Skin epidermis (tissue), 12 donors: ENCODE measurements around the gene OLFM4.
A peak's percentile ranks its signal among the peaks of the same experiment; 100 is the strongest.

ENCODE experiments used
- H3K27ac ChIP-seq, 21 experiments: fragments of 200-600 bp; sonication (generic) in 11 of 21; one replicate each; pipeline ENCODE4 v1.5.0; 2020; ENCODE audit warnings: mild to moderate bottlenecking in 3 of 21, inconsistent platforms in 2 of 21, moderate library complexity in 2 of 21
- H3K4me3 ChIP-seq, 7 experiments: fragments of 200-600 bp; sonication (generic) in 2 of 7; one replicate each; pipeline ENCODE4 v1.5.0; 2020; ENCODE audit warnings: inconsistent platforms in 2 of 7, mild to moderate bottlenecking in 2 of 7, moderate library complexity in 1 of 7

OLFM4 gene

GRCh38 chr13:53028637-53029203 is at the start of gene OLFM4:
TSS of gene OLFM4 (plus strand) at chr13:53028813. CDS start at chr13:53028837, 24 bp downstream.
- H3K27ac ChIP-seq, result no peak within 1 kb of the TSS
- no peak within 1 kb of the TSS for H3K4me3 ChIP-seq

- Histone ChIP-seq H3K27ac (no peak overlapping the region), H3K4me3 (no peak overlapping the region)
Observed at GRCh38 chr13:52978989-52979388, 49.6 kb upstream of the OLFM4 start.

- H3K27ac ChIP-seq, result no peak overlapping the region
- H3K4me3 ChIP-seq, result no peak overlapping the region
Observed at GRCh38 chr13:52980695-52981094, 47.9 kb upstream of the OLFM4 start.

GRCh38 chr13:52983836-52984235 is 44.8 kb upstream of the OLFM4 start:
- Histone ChIP-seq H3K27ac (no peak overlapping the region), H3K4me3 (no peak overlapping the region)

- H3K27ac ChIP-seq, result no peak overlapping the region
- no peak overlapping the region for H3K4me3 ChIP-seq
Observed at GRCh38 chr13:52984881-52985363, 43.7 kb upstream of the OLFM4 start.

GRCh38 chr13:52991344-52992020 is 37.1 kb upstream of the OLFM4 start:
- Histone ChIP-seq H3K4me3 (no peak overlapping the region), H3K27ac (no peak overlapping the region)

- Histone ChIP-seq H3K4me3 (no peak overlapping the region), H3K27ac (no peak overlapping the region)
Observed at GRCh38 chr13:52992110-52992509, 36.5 kb upstream of the OLFM4 start.

GRCh38 chr13:52994051-52994450 is 34.6 kb upstream of the OLFM4 start:
- Histone ChIP-seq H3K27ac (no peak overlapping the region), H3K4me3 (no peak overlapping the region)

GRCh38 chr13:52994865-52995264 is 33.7 kb upstream of the OLFM4 start:
- Histone ChIP-seq H3K27ac (no peak overlapping the region), H3K4me3 (no peak overlapping the region)

GRCh38 chr13:52995946-52996345 is 32.7 kb upstream of the OLFM4 start:
- H3K4me3 ChIP-seq, result no peak overlapping the region
- H3K27ac ChIP-seq, result no peak overlapping the region

GRCh38 chr13:52997951-52998876 is 30.4 kb upstream of the OLFM4 start:
- H3K27ac ChIP-seq, result no peak overlapping the region
- no peak overlapping the region for H3K4me3 ChIP-seq

- Histone ChIP-seq H3K4me3 (no peak overlapping the region), H3K27ac (peak overlapping the region in 1 of 21 experiments; percentile 31)
Observed at GRCh38 chr13:52999093-52999696, 29.4 kb upstream of the OLFM4 start.

GRCh38 chr13:53001444-53002225 is 27.0 kb upstream of the OLFM4 start:
- Histone ChIP-seq H3K27ac (no peak overlapping the region), H3K4me3 (no peak overlapping the region)

GRCh38 chr13:53004573-53004972 is 24.0 kb upstream of the OLFM4 start:
- H3K4me3 ChIP-seq, result no peak overlapping the region

GRCh38 chr13:53005626-53006025 is 23.0 kb upstream of the OLFM4 start:
- Histone ChIP-seq H3K4me3 (no peak overlapping the region), H3K27ac (no peak overlapping the region)

More at GRCh38 chr13:53004573-53004972, 24.0 kb upstream of the OLFM4 start:
- no peak overlapping the region for H3K27ac ChIP-seq

- Histone ChIP-seq H3K27ac (no peak overlapping the region), H3K4me3 (no peak overlapping the region)
Observed at GRCh38 chr13:53007872-53008271, 20.7 kb upstream of the OLFM4 start.

GRCh38 chr13:53010374-53011105 is 18.1 kb upstream of the OLFM4 start:
- Histone ChIP-seq H3K27ac (no peak overlapping the region), H3K4me3 (no peak overlapping the region)

- H3K27ac ChIP-seq, result no peak overlapping the region
Observed at GRCh38 chr13:53012707-53013106, 15.9 kb upstream of the OLFM4 start.

GRCh38 chr13:53013113-53013512 is 15.5 kb upstream of the OLFM4 start:
- H3K27ac ChIP-seq, result no peak overlapping the region
- H3K4me3 ChIP-seq, result no peak overlapping the region

More at GRCh38 chr13:53012707-53013106, 15.9 kb upstream of the OLFM4 start:
- no peak overlapping the region for H3K4me3 ChIP-seq
